HepG2 (cell line): ENCODE results near the gene MAP2K7. TPM values are rescaled to one million over a fixed set of nuclear protein-coding genes. Genes with fewer than 3 reads are reported as not detected.
A peak's percentile ranks its signal among the peaks of the same experiment; 100 is the strongest.

Experiments used
- ARID4A ChIP-seq: sonication (generic); formaldehyde crosslinking; IDR thresholded peaks from 2 replicates; pipeline ENCODE4 v1.5.0; 2020; ENCODE audit warnings: mild to moderate bottlenecking, missing genetic modification reagents, borderline replicate concordance
- CEBPG ChIP-seq: IDR thresholded peaks from 2 replicates; pipeline ENCODE4 v1.6.1; 2016
- FOXA3 ChIP-seq: IDR thresholded peaks from 2 replicates; pipeline ENCODE4 v1.6.1; 2016; ENCODE audit warnings: missing genetic modification reagents, missing compliant biosample characterization
- FOXK1 ChIP-seq: sonication (generic); formaldehyde crosslinking; IDR thresholded peaks from 2 replicates; pipeline ENCODE4 v1.4.0; 2020; ENCODE audit warnings: low read depth, missing genetic modification reagents, borderline replicate concordance
- KLF6 ChIP-seq: IDR thresholded peaks from 2 replicates; pipeline ENCODE4 v1.8.0; 2016; ENCODE audit warnings: missing biosample characterization, missing genetic modification reagents
- MTA1 ChIP-seq: sonication (generic); formaldehyde crosslinking; IDR thresholded peaks from 2 replicates; pipeline ENCODE4 v1.4.0; 2020; ENCODE audit warnings: missing genetic modification reagents, mild to moderate bottlenecking, borderline replicate concordance
- NCOR1 ChIP-seq: fragments of 200-600 bp; sonication (generic); IDR thresholded peaks from 2 replicates; pipeline ENCODE4 v1.7.0; 2017; ENCODE audit warnings: antibody characterized with exemption, low read length, borderline replicate concordance
- POLR2A ChIP-seq, 2 experiments: IDR thresholded peaks; 2 replicates each; pipeline ENCODE4 v1.6.1; 2011; ENCODE audit warnings: low read depth in 2 of 2, low read length in 2 of 2, mild to moderate bottlenecking in 1 of 2, moderate library complexity in 1 of 2; ENCODE audit not compliant: insufficient read depth in 1 of 2
- RXRA ChIP-seq: sonication (generic); formaldehyde crosslinking; IDR thresholded peaks from 2 replicates; pipeline ENCODE4 v1.5.1; 2020; ENCODE audit warnings: missing genetic modification reagents
- SNAI1 ChIP-seq: sonication (generic); formaldehyde crosslinking; IDR thresholded peaks from 2 replicates; pipeline ENCODE4 v1.5.0; 2020; ENCODE audit warnings: mild to moderate bottlenecking, missing genetic modification reagents, borderline replicate concordance
- TFDP2 ChIP-seq: sonication (generic); formaldehyde crosslinking; IDR thresholded peaks from 2 replicates; pipeline ENCODE4 v1.4.0; 2020; ENCODE audit warnings: missing genetic modification reagents
- ZBTB26 ChIP-seq: IDR thresholded peaks from 2 replicates; pipeline ENCODE4 v1.6.1; 2016; ENCODE audit warnings: missing compliant biosample characterization, missing genetic modification reagents, borderline replicate concordance
- ZFP90 ChIP-seq: sonication (generic); formaldehyde crosslinking; IDR thresholded peaks from 2 replicates; pipeline ENCODE4 v1.8.0; 2022; ENCODE audit warnings: missing genetic modification reagents, mild to moderate bottlenecking, inconsistent platforms, borderline replicate concordance
- ZNF570 ChIP-seq: sonication (generic); formaldehyde crosslinking; IDR thresholded peaks from 2 replicates; pipeline ENCODE4 v1.4.0; 2020; ENCODE audit warnings: mild to moderate bottlenecking, missing genetic modification reagents, borderline replicate concordance
- ZSCAN22 ChIP-seq: sonication (generic); formaldehyde crosslinking; IDR thresholded peaks from 2 replicates; pipeline ENCODE4 v1.4.0; 2020; ENCODE audit warnings: mild to moderate bottlenecking, missing genetic modification reagents
- polyA plus RNA-seq, 8 experiments: library from polyadenylated mRNA; depleted of rRNA in 3 of 8; stranded (reverse) in 7 of 8; unstranded in 1 of 8; fragments of >200 nt; fragmentation: Illumina TruSeq in 4 of 8; extraction: Trizol in 4 of 8; gene quantifications; 2 replicates each; pipeline versions ENCODE4 v1.2.1 to v1.2.3, GENCODE V29; 2011 to 2016; ENCODE audit warnings: low read depth in 4 of 8, missing spikeins in 1 of 8, mixed read lengths in 1 of 8; ENCODE audit not compliant: insufficient read depth in 1 of 8
- total RNA-seq, 5 experiments: library from RNA; depleted of rRNA; stranded (reverse); fragments of >200 nt; fragmentation: Illumina TruSeq; extraction: Trizol; gene quantifications; 2 replicates each; pipeline ENCODE4 v1.2.3, GENCODE V29; 2016; ENCODE audit warnings: low read depth in 1 of 5
- TF ChIP-seq, protein P1 (sequence below): sonication (generic); formaldehyde crosslinking; IDR thresholded peaks from 2 replicates; pipeline ENCODE4 v1.4.0; 2020; ENCODE audit warnings: missing genetic modification reagents
- TF ChIP-seq, protein P2 (sequence below): sonication (generic); formaldehyde crosslinking; IDR thresholded peaks from 2 replicates; pipeline ENCODE4 v1.4.0; 2020; ENCODE audit warnings: mild to moderate bottlenecking, missing genetic modification reagents
- TF ChIP-seq, protein P3 (sequence below), 2 experiments: fragments of 450-650 bp in 1 of 2; sonication (generic) in 1 of 2; formaldehyde crosslinking; IDR thresholded peaks; 2 replicates each; pipeline versions ENCODE4 v1.5.0 to v1.8.0; 2020 to 2022; ENCODE audit warnings: mild to moderate bottlenecking in 1 of 2, missing genetic modification reagents in 1 of 2

The MAP2K7 gene
- total and polyA plus RNA-seq, 2 of the 13 experiments (the other 11 are each of a cell fraction or from before 2014, with no cell fraction given), result 9.0 to 10.8 TPM

DNA sequence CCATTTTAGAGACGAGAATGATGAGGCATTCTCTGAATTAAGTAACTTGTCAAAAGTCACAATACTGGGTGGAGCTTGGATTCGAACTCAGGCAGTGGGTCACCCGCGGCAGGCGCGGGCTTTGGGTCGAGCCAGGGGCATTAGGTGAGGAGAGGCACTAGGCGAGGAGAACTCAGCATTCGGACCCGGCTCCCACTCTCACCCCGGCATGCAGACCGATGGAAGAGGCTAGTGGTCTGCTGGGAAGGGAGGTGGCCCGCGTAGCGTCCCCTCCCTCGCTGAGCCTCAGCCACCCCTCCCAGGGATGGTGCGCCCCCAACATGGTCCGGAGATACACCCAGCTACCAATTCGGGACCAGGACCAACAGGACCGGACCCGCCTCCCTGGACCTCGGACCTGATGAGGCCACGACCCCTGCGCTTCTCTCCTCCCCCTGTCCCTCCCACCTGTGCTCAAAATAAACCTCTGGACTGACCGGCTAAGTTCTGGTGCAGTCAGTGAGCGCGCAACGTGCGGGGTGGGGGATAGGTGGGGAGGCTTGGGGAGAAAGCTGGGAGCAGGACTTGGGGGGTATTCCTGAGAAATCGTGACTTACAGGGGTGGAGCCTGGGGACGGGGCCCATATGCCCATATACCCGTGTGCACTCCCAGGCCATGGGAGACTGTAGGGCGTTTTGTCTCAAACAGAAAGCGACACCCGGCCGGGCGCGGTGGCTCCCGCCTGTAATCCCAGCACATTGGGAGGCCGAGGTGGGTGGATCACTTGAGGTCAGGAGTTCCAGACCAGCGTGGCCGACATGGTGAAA is 15.1 kb downstream of the MAP2K7 start (continued):
- TF ChIP-seq KLF6 (CRISPR knock-in tag), result no peak
- 0 out of 2 replicates have a peak, but pooled peaks have one; percentile 27 for TF ChIP-seq ZNF570 (CRISPR knock-in tag)
- 0 out of 2 replicates have a peak, but pooled peaks have one; percentile 17 for TF ChIP-seq SNAI1 (CRISPR knock-in tag)
- 0 out of 2 replicates have a peak, but pooled peaks have one; percentile 16 for TF ChIP-seq FOXA3 (CRISPR knock-in tag)
- TF ChIP-seq, protein P1, sequence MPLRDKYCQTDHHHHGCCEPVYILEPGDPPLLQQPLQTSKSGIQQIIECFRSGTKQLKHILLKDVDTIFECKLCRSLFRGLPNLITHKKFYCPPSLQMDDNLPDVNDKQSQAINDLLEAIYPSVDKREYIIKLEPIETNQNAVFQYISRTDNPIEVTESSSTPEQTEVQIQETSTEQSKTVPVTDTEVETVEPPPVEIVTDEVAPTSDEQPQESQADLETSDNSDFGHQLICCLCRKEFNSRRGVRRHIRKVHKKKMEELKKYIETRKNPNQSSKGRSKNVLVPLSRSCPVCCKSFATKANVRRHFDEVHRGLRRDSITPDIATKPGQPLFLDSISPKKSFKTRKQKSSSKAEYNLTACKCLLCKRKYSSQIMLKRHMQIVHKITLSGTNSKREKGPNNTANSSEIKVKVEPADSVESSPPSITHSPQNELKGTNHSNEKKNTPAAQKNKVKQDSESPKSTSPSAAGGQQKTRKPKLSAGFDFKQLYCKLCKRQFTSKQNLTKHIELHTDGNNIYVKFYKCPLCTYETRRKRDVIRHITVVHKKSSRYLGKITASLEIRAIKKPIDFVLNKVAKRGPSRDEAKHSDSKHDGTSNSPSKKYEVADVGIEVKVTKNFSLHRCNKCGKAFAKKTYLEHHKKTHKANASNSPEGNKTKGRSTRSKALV (CRISPR knock-in tag), result 0 out of 2 replicates have a peak, but pooled peaks have one; percentile 35
- TF ChIP-seq NCOR1, result peak; percentile 62; the same call in 1 of the 2 replicates
- TF ChIP-seq ARID4A (CRISPR knock-in tag), result no peak; the same call in 1 of the 2 replicates
- peak; percentile 72; the same call in 1 of the 2 replicates for TF ChIP-seq MTA1 (CRISPR knock-in tag)
- peak; percentile 97 for TF ChIP-seq ZSCAN22
- TF ChIP-seq RXRA (CRISPR knock-in tag), result peak; percentile 77; the same call in 1 of the 2 replicates
- TF ChIP-seq ZFP90 (CRISPR knock-in tag), result 0 out of 2 replicates have a peak, but pooled peaks have one; percentile 16
- no peak for TF ChIP-seq ZBTB26 (CRISPR knock-in tag)
- no peak for TF ChIP-seq FOXK1 (CRISPR knock-in tag)
- no peak; the same call in 1 of the 2 replicates for TF ChIP-seq TFDP2
- no peak for TF ChIP-seq CEBPG (CRISPR knock-in tag)
- TF ChIP-seq POLR2A (IDR thresholded peaks at IDR 0.05; ENCODE audit: insufficient read depth in 1 of 2, low read depth in 2 of 2, low read length in 2 of 2), result peak in 1 of 2 experiments; percentile 73; a peak in 2 of 4 replicates
- TF ChIP-seq, protein P2, sequence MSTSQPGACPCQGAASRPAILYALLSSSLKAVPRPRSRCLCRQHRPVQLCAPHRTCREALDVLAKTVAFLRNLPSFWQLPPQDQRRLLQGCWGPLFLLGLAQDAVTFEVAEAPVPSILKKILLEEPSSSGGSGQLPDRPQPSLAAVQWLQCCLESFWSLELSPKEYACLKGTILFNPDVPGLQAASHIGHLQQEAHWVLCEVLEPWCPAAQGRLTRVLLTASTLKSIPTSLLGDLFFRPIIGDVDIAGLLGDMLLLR (CRISPR knock-in tag), result no peak
- TF ChIP-seq, protein P3, sequence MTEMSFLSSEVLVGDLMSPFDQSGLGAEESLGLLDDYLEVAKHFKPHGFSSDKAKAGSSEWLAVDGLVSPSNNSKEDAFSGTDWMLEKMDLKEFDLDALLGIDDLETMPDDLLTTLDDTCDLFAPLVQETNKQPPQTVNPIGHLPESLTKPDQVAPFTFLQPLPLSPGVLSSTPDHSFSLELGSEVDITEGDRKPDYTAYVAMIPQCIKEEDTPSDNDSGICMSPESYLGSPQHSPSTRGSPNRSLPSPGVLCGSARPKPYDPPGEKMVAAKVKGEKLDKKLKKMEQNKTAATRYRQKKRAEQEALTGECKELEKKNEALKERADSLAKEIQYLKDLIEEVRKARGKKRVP (CRISPR knock-in tag; IDR thresholded peaks at IDR 0.05), result no peak
